HG02981 (cell line): ENCODE measurements around the gene COL15A1.
"Not testable (repeated sequence)": the region's sequence is repeated elsewhere in the genome, so short reads cannot be mapped to it uniquely, and the experiment has no call there.

Experiments used
- ATAC-seq: cut with Tn5 transposase; IDR thresholded peaks from one replicate; pipeline ENCODE4 v1.9.1; 2021; ENCODE audit warnings: mild to moderate bottlenecking, moderate library complexity; ENCODE audit not compliant: unreplicated experiment

COL15A1 gene

GRCh38 chr9:99010393-99010792 lies 66.7 kb downstream of the COL15A1 start:
- ATAC-seq, result not testable (repeated sequence)

- ATAC-seq, result no peak
Measured at GRCh38 chr9:99011161-99011709, 67.5 kb downstream of the COL15A1 start.

GRCh38 chr9:99012957-99013512 lies 69.3 kb downstream of the COL15A1 start:
- no peak for ATAC-seq

GRCh38 chr9:99013550-99013949 lies 69.8 kb downstream of the COL15A1 start:
- no peak for ATAC-seq

- ATAC-seq, result no peak
Measured at GRCh38 chr9:99015448-99015847, 71.7 kb downstream of the COL15A1 start.

GRCh38 chr9:99015890-99016289 lies 72.2 kb downstream of the COL15A1 start:
- no peak for ATAC-seq

- ATAC-seq, result no peak
Measured at GRCh38 chr9:99016681-99017387, 73.1 kb downstream of the COL15A1 start.

- no peak for ATAC-seq
Measured at GRCh38 chr9:99018653-99019052, 74.9 kb downstream of the COL15A1 start.

GRCh38 chr9:99019510-99020331 lies 76.0 kb downstream of the COL15A1 start:
- no peak for ATAC-seq

GRCh38 chr9:99020786-99021436 lies 77.2 kb downstream of the COL15A1 start:
- no peak for ATAC-seq

- no peak for ATAC-seq
Measured at GRCh38 chr9:99021512-99021911, 77.8 kb downstream of the COL15A1 start.

GRCh38 chr9:99023231-99023630 lies 79.5 kb downstream of the COL15A1 start:
- no peak for ATAC-seq

- no peak for ATAC-seq
Measured at GRCh38 chr9:99023831-99024230, 80.1 kb downstream of the COL15A1 start.

GRCh38 chr9:99024959-99025358 lies 81.3 kb downstream of the COL15A1 start:
- no peak for ATAC-seq

GRCh38 chr9:99025616-99026270 lies 82.0 kb downstream of the COL15A1 start:
- no peak for ATAC-seq

- ATAC-seq, result no peak
Measured at GRCh38 chr9:99026271-99026955, 82.7 kb downstream of the COL15A1 start.

GRCh38 chr9:99026956-99027298 lies 83.2 kb downstream of the COL15A1 start:
- no peak for ATAC-seq

GRCh38 chr9:99027443-99027842 lies 83.7 kb downstream of the COL15A1 start:
- no peak for ATAC-seq

GRCh38 chr9:99029083-99029645 lies 85.5 kb downstream of the COL15A1 start:
- no peak for ATAC-seq

- ATAC-seq, result no peak
Measured at GRCh38 chr9:99030092-99030511, 86.4 kb downstream of the COL15A1 start.
